ENCODE measurements around the gene TBC1D32.
"Not testable (repeated sequence)": the region's sequence is repeated elsewhere in the genome, so short reads cannot be mapped to it uniquely, and the experiment has no call there.

TBC1D32 gene

DNA sequence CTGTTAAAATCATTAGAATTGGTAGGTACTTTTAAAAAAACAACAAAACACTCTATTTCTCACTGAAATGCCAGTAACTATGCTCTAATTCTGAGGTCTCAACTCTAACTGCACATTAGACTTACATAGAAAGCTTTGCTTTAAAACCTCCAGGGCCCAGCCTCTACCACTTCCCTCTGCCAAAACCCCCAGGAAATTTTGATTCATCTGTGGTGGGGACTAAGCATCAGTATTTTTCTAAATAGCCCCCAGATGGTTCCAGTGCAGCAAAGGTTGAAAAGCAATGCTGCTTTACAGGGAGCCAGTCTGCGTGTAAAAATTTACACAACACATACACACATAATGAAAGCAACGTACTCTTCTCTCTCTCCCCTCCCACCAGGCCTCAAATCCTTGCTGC is 3.8 kb downstream of the TBC1D32 start:
- no peak for DNase-seq

DNA sequence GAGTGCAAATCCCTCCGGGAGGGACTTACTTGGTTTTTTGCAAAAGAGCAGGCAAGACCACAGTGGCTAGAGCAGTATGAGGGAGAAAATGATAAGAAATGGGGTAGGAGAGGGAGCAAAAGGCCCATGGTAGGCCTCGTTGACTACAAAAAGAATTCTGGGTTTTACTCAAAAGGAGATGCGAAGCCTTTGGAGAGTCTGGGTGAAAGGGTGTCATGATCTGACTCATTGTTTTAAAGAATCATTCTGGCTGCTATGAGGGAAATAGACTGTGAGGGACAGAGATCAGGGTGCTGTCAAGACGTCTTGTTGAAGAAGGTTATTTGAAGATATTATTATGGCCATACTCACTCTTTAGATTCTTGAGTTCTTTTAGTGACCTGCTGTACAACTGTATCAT is 13.0 kb downstream of the TBC1D32 start:
- DNase-seq = no peak

DNA sequence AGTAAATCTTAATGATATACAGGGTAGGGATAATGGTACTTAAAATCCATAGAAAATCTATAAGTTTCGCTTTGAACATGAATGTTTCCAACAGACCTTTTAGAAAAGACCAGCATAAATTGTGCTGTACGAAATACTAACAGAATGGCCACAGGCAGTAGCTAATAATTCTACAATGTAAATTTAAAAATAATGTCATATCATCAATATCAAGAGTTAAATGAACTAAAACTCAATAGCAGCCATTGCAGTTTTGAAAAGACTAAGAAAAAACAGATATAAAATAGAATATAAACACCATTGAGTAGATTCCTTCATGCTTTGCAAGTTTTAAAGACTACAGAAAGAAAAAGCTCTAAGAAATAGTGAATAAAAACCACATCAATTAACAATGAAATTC is 14.7 kb downstream of the TBC1D32 start:
- no peak for DNase-seq

DNA sequence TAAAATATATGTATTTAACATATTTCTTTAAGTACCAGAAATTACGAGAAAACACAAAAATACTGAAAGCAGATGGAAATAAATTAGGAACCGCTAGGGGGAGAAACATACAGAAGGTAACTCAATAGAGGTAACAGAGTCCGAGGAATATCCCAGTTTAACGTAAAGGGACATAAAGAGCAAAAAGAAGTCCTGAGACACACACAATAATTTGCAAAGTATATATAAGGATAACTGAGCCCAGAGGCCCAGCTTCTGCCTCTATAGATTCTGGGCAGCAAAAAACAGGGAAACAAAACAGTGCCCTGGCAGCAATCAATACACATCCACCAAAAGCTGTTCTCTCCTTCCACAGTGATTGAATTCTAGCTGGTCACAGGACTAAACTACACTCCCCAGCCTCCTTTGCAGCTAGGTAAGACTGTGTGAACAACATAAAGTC is 15.1 kb downstream of the TBC1D32 start:
- DNase-seq = no peak

DNA sequence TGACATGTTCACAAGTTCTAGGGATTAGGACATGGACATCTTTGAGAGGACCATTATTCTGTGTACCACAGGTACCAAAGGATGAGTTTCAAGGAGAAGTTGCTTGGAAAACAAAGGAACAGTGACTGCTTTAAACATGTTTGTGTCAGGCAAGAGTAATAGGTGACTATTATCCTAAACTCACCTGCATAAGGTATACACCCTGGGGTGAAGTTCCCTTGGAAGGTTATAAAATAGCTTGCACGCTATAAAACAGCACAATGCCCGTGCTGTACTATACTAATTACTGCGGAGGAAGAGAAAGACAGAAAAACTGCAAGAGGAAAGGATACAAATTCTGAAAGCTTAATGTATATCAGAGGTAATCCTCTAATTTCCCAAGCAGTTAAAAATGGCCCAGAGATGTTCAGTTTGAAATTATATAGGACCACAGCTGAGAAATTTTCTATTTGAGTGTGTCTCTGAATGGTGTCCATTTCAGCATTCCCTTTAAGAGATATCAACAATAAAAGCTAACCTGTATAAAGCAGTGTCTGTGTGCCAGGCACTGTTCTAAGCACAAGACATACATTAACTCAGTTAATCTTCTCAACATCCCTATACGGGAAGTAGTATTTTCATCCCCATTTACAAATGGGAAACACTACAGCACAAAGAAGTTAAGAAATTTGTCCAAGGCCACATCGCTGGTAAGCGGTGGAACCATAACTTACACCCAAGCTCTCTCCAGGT is 19.7 kb downstream of the TBC1D32 start:
- DNase-seq = no peak

DNA sequence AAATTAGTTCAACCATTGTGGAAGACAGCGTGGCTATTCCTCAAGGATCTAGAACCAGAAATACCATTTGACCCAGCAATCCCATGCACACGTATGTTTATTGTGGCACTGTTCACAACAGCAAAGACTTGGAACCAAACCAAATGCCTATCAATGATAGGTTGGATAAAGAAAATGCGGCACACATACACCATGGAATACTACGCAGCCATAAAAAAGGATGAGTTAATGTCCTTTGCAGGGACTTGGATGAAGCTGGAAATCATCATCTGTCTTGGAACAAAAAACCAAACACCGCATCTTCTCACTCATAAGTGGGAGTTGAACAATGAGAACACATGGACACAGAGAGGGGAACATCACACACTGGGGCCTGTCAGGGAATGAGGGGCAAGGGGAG is 22.5 kb downstream of the TBC1D32 start:
- not testable (repeated sequence) for DNase-seq

DNA sequence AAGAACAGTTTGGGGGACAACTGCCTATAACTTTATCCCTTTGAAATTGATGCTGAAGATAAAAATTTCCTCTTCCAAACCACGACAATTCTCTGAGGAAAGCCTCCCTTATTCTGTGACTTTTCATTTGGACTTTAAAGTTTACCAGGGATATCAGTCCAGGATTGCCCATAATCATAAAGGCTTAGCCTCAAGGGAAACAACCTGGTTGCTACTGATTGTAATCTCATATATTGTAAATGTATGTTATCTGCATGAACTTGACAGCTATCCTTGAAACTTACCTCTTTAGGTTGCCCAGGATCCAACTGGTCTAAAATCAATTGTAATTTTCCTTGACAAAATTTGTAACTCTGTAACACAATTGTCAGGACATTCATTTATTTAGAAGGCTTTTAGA is 23.8 kb downstream of the TBC1D32 start:
- DNase-seq = no peak

DNA sequence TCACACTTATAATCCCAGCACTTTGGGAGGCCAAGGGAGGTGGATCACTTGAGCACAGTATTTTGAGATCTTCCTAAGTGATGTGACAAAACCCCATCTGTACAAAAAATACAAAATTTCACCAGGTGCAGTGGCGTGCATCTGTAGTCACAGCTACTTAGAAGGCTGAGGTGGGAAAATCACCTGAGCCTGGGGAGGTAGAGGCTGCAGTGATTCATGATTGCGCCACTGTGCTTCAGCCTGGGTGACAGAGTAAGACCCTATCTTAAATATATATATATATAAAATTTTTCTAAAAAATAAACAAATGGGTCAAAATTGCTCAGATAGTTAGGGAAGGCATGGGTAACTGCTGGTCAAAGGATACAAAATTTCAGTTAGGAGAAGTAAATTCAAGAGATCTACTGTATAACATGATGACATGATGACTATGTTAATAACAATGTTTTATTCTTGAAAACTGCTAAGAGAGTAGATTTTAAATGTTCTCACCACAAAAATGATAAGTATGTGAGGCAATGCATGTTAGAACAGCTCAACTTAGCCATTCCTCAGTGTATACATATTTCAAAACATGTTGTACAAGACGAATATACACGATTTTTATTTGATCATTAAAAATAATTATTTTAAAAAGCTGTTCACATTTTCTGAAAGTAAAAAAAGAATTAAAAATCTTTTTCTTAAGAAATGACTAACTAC is 24.4 kb downstream of the TBC1D32 start:
- no peak for DNase-seq

DNA sequence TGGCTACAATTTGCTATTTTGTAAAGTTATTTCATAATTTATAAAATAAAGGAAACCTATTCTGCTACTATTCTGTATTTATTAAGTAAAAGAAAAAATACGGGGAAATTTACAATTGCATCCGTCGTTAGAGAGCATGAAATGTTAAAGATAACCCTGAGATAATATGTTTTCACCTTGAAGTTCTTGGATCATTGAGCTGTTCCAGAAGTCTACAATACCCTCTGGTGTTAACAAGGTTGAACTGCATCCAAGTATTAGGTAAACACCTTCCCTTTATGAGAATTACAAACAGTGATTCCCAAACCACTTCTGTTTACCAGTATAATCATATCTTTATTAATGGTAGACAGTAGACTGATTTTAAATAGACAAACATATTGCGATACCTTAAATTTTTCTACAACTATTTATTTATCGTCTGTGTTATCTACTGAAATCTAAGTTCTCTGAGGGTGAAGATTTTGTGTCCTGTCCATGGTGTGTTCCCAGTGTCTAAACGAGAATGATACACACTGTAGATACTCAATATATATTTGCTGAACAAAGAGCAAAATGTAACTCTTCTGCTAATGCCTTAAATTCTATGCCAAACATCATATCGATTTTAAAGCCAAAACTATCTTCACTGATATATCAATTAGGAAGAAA is 28.2 kb downstream of the TBC1D32 start:
- no peak for DNase-seq

DNA sequence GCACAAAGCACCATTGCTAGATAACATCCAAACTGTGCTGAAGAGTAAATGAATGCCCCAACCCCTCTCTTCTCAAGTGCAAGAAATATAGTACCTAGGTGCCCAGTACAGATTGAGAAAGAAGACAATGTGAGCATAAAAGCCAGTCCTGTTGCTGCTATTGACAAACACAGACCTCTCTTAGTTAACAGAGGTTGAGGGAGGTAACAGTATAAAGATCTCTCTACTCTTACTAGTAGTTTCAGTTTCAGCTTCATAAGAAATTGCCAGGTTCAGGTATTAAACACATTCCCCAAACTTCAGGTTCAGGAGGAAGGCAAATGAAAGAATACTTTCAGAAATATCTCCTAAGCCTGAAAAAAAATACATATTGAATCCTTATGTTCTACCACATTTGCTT is 31.4 kb downstream of the TBC1D32 start:
- no peak for DNase-seq

DNA sequence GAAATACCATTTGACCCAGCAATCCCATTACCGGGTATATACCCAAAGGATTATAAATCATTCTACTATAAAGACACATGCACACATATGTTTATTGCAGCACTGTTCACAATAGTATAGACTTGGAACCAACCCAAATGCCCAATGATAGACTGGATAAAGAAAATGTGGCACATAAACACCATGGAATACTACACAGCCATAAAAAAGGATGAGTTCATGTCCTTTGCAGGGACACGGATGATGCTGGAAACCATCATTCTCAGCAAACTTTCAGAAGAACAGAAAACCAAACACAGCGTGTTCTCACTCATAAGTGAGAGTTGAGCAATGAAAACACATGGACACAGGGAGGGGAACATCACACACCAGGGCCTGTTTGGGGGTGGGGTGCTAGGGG is 33.1 kb downstream of the TBC1D32 start:
- not testable (repeated sequence) for DNase-seq

DNA sequence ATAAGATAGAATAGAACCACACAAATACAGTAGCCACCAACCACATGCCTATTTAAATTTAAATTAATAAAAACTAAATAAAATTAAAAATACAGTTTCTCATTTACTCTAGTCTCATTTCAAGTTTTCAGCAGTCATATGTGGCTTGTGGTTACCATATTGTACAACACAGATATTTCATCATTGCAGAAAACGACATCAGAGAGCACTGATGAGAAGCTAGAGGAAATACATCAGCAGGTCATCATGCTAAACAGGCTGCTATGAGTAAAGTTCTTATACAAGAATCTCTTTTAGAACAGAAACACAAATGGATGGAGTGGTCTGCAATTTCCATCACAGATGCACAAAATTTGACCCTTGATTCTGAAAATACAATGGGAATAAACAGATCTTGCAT is 36.6 kb downstream of the TBC1D32 start:
- no peak for DNase-seq

DNA sequence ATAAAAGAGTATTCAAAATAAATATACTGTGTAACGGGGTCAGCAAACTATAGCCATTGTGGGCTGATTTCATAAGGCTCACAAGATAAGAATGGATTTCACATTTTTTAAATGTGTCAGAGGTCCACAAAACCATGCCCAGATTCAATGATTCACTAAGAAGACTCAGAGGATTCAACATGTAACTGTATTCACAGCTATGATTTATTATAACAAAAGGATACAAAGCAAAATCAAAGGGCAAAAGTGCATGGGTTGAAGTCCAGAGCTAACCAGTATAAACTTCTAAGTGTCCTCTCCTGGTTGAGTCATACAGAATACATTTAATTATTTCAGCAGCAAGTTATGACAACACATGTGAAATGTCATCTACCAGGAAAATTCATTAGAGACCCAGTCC is 49.2 kb downstream of the TBC1D32 start:
- no peak for DNase-seq

DNA sequence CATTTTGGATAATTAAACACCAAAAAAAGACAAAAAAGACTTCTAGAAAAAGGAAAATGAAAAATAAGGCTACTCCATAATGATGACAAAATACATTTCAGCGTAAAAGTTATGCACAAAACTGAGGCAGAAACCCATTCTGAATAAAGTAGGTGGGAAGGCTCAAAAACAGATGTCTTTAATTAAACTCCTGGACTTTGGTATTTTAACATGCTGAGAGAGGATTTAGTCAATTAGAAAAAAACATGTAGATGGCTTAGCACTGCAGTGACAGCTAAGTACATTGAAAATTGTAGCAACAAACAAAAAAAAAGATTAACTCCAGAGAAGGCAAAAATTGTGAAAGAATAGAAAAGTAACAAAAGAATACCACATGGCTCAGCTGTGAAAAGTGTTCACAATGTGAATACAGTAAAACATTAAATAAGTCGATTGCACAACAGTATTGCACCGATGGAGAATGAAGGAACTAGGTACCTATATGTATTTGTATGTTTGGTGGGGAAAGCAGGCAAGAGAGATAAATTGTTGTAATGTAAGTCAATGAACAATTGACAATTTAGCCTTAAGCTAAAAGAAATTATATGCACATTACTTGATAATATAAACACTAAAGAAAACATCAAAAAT is 59.5 kb downstream of the TBC1D32 start:
- DNase-seq = no peak

DNA sequence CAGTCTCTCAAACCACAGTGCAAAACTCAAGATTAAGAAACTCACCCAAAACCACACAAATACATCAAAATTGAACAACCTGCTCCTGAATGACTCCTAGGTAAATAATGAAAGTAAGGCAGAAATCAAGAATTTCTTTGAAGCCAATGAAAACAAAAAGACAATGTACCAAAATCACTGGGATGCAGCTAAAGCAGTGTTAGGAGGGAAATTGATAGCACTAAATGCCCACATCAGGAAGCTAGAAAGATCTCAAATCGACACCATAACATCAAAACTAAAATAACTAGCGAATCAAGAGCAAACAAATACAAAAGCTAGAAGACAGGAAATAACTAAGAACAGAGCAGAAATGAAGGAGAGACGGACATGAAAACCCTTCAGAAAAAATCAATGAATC is 70.5 kb downstream of the TBC1D32 start:
- no peak for DNase-seq

DNA sequence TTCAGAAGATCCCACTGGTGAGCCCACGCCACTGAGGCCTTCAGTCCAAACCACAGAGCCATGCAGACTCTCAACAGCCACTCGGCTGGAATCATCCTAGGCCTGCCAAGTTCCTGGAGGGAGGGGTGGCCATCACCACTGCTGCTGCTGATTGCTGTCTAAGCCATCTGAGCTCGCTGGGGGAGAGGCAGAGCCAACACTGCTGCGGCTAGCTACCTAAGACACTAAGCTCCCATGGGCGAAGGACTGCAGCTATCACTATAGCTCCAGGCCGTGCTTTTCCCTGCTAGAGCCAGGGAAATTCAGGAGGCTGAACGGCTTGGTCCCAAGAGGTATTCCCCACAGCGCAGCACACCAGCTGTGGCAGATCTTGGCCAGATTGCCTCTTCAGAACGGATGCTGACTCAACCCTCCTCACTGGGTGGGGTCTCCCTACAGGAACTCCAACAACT is 73.6 kb downstream of the TBC1D32 start:
- DNase-seq = no peak

DNA sequence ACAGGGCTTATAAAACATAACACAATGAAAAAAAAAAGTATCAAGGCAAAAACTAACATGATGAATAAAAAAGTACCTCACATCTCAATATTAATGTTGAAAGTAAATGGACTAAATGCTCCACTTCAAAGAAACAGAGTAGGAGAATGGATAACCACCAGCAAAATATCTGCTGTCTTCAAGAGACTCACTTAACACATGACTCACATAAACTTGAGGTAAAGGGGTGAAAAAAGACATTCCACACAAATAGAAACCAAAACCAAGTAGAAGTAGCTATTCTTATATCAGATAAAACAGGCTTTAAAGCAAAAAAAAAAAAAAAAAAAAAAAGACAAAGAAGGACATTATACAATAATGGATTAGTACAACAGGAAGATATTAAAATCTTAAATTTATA is 86.9 kb downstream of the TBC1D32 start:
- no peak for DNase-seq

DNA sequence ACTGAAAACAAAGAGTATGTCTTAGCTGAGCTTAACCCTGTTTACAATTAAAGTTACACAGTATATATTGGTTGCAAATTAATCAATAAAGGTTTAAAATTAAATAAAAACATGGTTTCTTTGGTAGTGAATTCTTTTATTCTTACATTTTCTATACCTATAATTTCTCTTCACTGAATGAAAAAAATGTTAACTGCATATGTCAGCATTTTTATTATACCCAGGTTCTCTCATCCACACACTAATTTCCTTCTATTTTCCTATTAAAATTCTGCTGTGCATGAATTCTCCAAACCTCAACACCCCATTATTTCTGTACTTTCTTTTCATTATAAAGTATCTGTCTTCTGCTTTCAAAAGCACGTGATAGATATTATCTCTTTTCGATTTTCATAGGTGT is 91.9 kb downstream of the TBC1D32 start:
- no peak for DNase-seq

DNA sequence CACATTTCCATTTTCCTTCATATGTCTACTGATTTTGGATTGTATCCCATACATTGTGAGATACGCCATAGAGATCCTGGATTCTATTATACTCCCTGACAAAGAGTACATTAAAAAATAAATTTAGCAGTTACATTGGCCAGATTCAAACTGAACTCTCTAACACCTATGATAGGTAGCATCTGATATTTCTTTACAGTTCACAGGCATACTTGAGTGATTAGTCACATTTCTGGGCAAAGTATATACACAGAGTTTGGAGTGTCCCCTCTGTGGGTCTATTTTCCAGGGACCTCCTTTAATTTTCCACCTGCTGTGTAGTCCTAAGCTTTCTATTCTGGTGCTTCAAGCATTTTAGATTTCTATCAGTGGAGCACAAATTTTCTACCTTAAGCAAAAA is 96.4 kb downstream of the TBC1D32 start:
- DNase-seq = no peak

DNA sequence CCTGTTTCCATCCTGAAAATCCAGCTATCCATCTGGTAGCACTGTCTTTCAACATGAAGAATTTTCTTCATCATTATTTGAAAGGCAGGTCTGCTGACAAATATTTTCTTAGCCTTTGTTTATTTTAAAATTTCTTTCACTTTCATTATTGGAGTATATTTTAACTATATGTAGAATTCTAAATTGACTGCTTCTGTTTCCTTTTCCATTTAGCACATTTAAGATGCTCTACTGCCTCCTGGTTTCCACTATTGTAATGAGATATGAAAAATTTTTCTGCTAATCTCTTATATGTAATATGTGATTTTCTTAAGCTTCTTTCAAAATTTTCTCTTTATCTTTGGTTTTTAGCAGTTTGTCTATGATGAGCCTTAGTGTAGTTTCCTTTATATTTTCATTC is 97.3 kb downstream of the TBC1D32 start:
- DNase-seq = no peak

DNA sequence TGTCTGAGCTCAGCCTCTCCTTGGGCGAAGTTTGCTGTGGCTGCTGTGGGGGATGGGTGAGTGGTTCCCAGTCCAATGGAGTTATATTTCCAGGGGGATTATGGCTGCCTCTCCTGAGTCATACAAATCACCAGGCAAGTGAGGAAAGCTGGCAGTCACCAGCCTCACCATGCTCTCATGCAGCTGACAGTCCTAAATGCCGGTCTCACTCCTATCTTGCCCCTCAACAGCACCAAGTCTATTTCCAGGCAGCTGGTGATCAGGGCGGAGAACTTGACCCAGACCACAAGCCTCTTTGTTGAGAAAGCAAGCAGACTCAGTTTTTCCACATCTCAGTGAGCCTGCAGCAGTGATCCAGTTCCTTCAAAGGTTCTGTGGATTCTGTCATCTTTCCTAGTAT is 98.9 kb downstream of the TBC1D32 start:
- DNase-seq = no peak

DNA sequence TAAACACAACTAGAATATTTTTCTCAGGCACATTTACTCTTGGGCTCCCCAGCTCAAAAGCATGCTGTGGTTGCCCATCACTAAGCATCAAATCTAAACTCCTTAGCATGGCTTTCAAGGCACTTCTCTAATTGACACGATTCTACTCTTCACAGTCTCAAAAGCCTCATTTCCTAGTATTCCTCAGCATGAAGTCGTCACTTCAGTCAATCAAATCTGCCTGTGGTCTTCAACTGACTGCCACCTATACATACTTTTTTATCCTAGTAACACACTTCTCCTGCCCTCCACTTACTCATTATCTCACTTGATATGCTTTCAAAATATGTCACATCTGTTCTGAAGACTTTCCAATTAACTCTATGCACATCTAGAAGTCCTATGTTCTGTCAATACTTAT is 110.3 kb downstream of the TBC1D32 start:
- no peak for DNase-seq

DNA sequence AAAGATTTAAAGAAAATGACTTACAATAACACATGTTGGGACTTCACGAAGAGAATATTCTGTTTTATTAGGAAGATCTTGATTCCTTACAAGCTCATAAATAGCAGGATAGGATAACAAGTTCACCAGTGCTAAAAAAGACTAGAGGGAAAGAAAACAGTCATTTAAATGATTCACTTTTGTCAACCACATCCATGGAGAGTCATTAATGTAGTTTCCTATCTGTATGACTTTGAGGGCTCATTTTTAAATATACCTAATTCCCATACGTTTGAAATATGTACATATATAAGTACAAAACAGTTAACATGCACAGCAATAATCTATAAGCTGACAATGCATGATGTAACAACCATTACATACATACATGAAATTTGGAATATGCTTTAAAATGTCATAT is 111.1 kb downstream of the TBC1D32 start:
- DNase-seq = no peak

DNA sequence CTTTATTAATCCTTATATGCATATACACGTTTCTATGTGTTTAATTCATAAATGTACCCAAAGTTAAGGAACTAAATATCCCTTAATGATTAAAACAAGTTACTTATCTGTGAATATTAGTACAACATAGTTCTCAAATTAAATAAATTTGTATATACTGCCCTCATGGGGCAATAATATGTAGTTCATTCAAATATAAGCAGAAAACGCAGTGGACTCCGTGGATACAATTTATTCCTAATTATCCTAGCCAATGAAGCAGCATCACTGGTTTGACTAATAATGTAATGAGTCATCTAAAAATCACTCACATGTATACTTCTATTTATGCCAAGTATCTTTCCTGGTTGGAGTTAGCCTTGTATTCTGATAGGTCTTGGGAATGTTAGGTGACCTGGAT is 111.6 kb downstream of the TBC1D32 start:
- DNase-seq = no peak
